ENCODE results near the gene ZIC1. TPM values are rescaled to one million over a fixed set of nuclear protein-coding genes. Genes with fewer than 3 reads are reported as not detected.

The ZIC1 gene
- total RNA-seq, result under 1 TPM in 1 of 3 donors, not detected in 2; 0.48 TPM
- long read RNA-seq, donor 1, result 0 reads
- long read RNA-seq, donor 2, result 0 reads

DNA sequence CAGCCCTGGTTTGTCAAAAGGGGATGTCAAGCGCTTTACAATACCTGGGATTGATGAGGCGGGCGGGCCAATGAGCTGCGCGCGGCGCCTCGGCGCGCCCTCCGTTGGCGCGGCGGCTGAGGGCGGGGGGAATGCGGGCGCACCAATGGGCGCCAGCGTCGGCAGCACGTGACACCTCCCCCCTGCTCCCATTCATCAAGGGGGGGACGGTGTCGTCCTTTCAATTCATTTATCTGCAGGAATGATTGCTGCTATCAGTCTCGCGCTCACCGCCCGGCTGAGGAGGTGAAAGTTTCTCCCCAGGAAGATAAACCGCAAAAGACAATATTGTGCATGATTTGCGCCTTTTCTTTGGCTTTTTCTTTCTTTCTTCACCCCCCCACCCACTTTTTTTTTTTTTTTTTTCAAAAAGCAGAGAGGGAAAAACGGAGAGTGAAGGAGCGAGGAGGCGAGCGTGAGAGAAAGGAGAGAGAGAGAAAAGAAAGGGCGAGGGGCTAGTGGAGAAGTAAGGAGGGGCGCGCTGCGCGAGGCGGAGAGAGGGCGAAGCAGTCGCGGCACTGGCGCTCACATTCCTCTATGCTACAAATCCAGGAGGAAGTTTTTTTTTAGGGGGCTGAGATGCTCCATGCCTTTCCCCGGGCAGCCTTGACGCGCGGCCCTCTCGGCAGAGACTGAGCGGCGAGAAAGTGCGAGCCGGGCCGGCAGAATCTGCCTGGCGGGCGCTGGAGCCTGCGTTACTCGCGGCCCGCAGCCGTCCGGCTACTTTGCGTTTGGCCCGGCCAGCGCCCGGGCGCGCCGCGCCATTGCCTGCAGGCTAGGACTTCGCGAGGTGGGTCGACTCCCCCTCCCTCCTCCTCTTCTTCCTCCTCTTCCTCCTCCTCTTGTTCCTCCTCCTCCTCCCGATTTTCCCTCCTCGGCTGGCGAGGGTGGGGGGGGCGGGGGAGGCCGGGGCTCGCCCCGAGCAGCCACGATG lies at the start of gene ZIC1:
Gene ZIC1, plus strand, starts transcription at position 223 of the 973 bp plus-strand sequence. Its CDS starts 748 bp downstream, at position 971.
- Histone ChIP-seq H3K4me3 (no peak within 1 kb of the TSS), H3K4me1 (ENCODE audit: low read depth) (peaks cover 10% of the 10 kb centered on the region), H3K36me3 (ENCODE audit: low read depth) (no peaks in the 10 kb centered on the region), H3K9me3 (no peaks in the 10 kb centered on the region)
- DNase-seq (no peak), ATAC-seq (no peak)
- intact Hi-C loops (cut with DNase I, micrococcal nuclease), result no loop called here
- TF ChIP-seq, protein P1, sequence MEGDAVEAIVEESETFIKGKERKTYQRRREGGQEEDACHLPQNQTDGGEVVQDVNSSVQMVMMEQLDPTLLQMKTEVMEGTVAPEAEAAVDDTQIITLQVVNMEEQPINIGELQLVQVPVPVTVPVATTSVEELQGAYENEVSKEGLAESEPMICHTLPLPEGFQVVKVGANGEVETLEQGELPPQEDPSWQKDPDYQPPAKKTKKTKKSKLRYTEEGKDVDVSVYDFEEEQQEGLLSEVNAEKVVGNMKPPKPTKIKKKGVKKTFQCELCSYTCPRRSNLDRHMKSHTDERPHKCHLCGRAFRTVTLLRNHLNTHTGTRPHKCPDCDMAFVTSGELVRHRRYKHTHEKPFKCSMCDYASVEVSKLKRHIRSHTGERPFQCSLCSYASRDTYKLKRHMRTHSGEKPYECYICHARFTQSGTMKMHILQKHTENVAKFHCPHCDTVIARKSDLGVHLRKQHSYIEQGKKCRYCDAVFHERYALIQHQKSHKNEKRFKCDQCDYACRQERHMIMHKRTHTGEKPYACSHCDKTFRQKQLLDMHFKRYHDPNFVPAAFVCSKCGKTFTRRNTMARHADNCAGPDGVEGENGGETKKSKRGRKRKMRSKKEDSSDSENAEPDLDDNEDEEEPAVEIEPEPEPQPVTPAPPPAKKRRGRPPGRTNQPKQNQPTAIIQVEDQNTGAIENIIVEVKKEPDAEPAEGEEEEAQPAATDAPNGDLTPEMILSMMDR (IDR thresholded peaks at IDR 0.05), result no peak

DNA sequence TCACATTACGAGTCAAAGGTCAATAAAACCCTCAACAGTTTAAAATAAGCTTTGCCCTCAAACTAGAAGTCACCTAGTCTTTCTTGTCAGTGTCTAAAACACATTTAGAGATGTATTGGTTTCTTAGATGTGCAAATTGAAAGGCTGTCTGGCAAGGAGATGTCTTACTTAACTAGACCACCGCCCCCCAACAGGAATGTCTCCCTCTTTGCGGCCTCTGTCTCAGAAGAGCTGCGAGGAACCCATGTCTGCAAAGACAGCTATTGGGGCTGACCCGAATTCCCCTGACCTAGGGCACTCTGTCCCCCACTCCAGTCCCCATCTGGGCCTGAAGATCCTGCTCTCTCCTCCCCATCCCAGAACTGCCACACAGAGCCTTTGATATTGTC lies 49.1 kb upstream of the ZIC1 start:
- H3K4me3 ChIP-seq, result no peak overlapping the region
- intact Hi-C loops (cut with DNase I, micrococcal nuclease), result no loop called here
- H3K36me3 ChIP-seq (ENCODE audit: low read depth), result no peaks in the 10 kb centered on the region
- no peaks in the 10 kb centered on the region for H3K4me1 ChIP-seq (ENCODE audit: low read depth)
- TF ChIP-seq, protein P1 (IDR thresholded peaks at IDR 0.05), result no peak
- DNase-seq, result no peak
- ATAC-seq, result no peak
- H3K9me3 ChIP-seq, result no peaks in the 10 kb centered on the region

DNA sequence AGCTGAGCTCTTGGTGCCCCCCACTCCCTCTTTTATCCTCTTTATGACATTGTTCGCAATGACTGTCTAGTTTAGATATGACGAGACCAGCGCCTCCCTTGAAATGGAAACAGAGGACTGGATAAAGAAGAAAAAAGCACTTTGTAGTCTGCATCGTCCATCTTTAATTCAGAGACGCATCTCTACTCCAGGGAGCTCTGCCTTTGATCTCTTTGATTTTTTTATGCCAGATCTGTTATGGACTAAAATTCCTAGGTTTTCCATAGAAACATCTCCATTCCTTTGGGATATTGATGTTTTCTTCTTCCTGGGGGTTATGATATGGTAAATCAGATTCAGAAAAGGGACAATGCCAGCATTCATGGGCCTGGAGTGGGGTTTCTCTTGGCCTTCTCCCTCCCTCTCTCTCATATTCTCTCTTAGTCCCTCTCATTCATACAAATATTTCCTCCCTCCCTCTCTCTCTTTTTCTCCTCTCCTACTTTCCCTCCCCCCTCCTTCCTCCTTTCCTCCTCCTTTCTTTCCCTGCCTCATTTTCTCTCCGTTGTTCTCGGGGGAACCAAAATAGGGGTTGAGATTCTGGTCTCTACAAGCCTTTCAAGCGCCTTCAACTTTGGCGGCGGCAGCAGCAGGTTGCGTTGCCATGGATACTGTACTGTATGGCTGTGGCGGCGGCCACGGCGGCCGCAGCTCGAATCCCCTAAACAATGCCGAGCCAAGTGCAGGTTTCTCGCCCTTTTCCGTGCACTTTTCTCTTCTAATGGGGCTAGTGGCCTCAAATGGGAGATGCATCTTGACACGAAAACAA lies 48.3 kb upstream of the ZIC1 start:
- no peak for ATAC-seq
- intact Hi-C loops (cut with DNase I, micrococcal nuclease), result no loop called here
- no peaks in the 10 kb centered on the region for H3K4me1 ChIP-seq (ENCODE audit: low read depth)
- no peak for DNase-seq
- H3K4me3 ChIP-seq, result no peak overlapping the region
- TF ChIP-seq, protein P1 (IDR thresholded peaks at IDR 0.05), result no peak
- H3K36me3 ChIP-seq (ENCODE audit: low read depth), result no peaks in the 10 kb centered on the region
- no peaks in the 10 kb centered on the region for H3K9me3 ChIP-seq

DNA sequence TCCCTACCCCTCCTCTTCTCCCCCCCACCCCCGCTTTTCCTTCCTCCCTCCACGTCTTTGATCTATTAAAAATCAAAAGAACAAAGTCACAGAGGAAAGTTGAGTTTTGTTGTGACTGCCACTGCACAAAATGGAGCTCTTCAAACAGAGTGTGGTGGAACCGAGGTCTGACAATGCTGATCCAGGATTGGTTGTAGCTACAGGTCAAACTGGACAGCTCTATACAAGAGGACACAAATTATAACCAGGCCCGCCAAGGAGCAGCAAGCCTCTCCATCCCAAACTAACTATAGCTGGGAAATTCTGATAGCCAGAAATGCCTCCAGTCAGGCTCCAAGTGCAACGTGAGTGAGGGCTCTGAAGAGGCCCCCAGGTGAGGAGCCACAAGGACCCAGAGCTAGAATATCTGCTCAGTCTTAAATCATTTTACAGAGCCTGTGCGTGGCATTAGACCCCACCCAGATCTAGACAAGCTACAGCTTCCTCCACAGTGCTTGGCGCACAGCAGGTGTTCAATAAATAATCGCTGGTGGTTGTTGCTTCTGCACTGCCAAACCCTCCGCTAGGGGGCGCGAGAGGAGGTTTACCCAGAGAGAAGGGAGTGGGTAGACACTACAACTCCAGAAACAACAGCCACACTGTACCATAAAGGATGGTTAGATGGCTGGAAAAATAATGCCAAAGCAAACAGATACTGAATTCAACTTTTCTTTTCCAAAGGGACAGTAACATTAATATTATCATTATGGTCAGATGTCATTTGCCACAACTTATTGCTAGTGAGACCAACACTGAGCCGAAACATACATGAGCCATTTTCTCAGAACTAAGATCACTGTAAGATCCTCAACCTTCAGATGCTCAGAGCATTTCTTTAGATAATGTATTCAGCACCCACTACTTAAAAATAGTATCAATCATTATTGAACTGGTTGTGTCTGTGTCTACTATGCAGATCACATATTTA lies 47.4 kb upstream of the ZIC1 start:
- DNase-seq (peak in 2 of 3 donors; percentile 42 to 62), ATAC-seq (peak; percentile 53)
- H3K9me3 ChIP-seq, result no peaks in the 10 kb centered on the region
- TF ChIP-seq, protein P1 (IDR thresholded peaks at IDR 0.05), result peak; percentile 26
- no peaks in the 10 kb centered on the region for H3K36me3 ChIP-seq (ENCODE audit: low read depth)
- no peak overlapping the region for H3K4me3 ChIP-seq
- intact Hi-C loops (cut with DNase I, micrococcal nuclease), result no loop called here
- H3K4me1 ChIP-seq (ENCODE audit: low read depth), result no peaks in the 10 kb centered on the region

DNA sequence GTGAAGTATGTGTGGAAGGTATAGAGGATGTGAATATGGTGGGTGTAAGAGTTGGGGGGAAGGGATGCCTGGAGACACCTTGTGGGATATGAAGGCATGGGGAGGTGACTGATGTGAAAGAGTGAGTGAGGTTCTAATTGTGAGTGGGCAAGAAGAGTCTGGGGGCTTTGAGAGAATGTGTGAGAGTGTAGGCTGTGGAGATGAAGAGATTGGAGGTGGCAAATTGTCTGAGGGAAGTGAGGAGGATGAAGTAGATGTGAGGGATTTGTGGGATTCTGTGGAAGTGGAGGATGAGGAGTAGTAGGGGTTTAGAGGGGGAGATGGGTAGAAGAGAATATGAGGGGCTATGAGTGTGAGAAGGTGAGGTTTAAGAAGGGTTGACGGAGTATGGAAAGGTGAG lies 44.4 kb upstream of the ZIC1 start:
- Histone ChIP-seq H3K36me3 (ENCODE audit: low read depth) (no peaks in the 10 kb centered on the region), H3K9me3 (no peaks in the 10 kb centered on the region), H3K4me3 (no peak overlapping the region), H3K4me1 (ENCODE audit: low read depth) (no peaks in the 10 kb centered on the region)
- DNase-seq (no peak), ATAC-seq (no peak)
- TF ChIP-seq, protein P1 (IDR thresholded peaks at IDR 0.05), result no peak
- intact Hi-C loops (cut with DNase I, micrococcal nuclease), result no loop called here
